NCI-H69 (cell line): ENCODE data around the gene MTCH1.

Source experiments
- DNase-seq: peaks from one replicate; lab custom pipeline; 2025; lab: John Stamatoyannopoulos, UW

The MTCH1 gene

DNA sequence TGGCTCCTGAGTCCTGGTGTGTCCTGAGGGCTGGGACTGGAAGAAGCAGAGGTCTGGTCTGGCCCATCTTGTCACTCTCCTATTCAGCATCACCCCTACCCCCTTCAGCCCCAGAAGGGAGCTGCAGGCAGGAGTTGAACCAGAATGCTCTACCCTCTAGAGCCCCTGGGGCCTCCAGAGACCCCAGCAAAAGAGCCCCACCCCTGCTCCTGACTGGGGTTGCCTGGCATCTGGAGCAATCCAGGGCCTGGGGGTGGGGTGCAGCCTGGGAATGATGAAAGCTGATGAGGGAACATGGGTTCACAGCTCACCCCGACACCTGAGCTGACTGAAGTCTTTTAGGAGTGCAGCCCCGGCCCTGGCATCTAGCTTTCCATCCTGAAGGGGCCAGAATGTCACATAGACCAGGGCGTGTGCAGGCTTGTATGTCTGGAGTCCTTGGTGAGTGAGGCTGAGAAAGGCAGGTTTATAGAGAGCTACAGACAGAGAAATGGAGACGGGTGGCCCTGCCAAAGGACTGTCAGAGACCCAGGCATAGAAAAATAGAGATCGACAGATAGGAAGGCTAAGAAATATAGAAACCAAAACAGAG is 31.7 kb upstream of the MTCH1 start:
- DNase-seq: peak; percentile 66

DNA sequence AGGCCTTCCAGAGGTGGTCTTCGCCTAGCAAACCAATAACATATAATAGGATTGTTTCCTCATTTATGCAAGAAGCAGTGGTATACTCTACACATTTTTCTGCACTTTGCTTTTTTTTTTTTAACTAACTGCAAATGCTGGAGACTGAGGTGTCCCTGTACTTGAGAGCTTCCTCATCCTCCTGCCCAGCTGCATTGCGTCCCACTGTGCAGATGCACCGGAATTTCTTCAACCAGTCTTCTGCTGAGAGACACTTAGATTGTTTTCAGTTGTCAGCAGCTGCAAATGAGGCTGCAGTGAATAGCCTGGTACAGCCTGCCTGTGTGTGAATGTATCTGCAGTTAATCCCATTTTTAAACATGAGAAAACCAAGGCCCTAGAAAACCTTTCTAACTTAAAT is 31.0 kb upstream of the MTCH1 start:
- no peak for DNase-seq

DNA sequence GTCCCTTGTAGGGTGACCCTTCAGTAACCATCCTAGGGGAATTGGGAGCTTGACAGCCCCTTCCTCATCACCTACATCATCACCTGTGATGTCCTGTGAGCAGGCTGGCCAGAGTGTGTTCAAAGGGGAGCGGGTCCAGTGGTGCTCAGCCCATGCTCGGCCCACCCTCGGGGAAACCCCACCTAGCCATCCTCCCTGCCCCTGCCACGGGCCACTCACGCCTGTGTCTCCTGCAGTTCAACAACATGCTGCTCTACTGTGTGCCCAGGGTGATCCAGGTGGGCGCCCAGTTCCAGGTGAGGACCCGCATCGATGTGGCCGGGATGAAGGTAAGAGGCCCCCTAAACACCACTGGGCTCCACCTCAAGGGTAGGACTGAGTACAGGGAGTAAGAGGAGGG is 29.5 kb upstream of the MTCH1 start:
- no peak for DNase-seq

DNA sequence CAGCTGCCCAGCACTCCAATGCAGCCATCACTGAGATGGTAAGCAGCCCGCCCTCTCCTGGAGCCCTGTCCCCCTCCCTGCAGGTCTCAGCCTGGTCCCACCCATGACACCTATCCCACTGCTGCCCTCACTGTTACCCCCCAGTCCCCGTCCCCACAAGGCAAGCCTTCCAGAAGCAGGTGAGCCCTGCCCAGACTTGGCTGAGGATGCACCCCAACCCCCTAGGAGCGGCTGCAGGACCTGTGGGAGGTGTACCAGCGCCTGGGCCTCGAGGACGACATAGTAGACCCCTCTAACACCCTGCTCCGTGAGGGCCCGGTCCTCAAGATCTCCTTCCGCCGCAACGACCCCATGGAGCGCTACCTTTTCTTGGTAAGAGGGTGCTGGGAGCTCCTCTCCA is 28.7 kb upstream of the MTCH1 start:
- DNase-seq: no peak

DNA sequence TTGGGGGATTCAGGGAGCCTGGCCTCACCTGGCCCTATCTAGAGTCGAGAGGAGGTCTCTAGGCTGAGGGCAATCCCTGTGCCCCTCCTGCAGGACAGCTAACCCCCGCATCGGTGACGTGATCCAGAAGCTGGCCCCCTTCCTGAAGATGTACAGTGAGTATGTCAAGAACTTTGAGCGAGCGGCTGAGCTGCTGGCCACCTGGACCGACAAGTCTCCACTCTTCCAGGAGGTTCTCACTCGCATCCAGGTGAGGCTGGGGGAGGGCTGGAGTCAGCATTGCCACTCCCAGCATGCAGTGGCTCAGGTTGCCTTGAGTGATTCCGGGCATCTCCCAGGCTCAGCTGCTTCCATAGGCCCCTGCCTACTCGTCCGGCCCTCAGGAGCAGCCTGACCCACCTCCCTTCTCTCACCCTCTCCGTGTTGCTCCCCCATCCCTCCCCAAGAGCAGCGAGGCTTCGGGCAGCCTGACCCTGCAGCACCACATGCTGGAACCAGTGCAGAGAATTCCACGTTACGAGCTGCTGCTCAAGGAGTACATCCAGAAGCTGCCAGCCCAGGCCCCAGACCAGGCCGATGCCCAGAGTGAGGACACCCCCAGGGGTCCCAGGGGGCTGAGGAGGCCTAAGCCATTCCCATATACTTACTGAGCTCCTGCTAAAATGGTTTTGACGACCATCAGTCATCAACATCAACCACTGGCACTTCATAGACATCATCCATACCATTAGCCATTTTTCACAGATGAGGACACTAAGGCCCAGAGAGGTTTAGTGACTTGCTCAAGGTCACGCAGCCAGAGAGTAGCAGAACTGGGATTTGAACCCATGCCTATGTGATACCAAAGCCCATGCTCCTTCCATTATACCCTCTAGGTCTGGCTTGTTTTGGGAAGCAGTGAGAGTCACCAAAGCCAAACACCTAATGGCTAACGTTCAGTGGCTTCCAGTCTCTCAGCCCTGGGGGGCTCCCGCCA is 27.8 kb upstream of the MTCH1 start:
- no peak for DNase-seq

DNA sequence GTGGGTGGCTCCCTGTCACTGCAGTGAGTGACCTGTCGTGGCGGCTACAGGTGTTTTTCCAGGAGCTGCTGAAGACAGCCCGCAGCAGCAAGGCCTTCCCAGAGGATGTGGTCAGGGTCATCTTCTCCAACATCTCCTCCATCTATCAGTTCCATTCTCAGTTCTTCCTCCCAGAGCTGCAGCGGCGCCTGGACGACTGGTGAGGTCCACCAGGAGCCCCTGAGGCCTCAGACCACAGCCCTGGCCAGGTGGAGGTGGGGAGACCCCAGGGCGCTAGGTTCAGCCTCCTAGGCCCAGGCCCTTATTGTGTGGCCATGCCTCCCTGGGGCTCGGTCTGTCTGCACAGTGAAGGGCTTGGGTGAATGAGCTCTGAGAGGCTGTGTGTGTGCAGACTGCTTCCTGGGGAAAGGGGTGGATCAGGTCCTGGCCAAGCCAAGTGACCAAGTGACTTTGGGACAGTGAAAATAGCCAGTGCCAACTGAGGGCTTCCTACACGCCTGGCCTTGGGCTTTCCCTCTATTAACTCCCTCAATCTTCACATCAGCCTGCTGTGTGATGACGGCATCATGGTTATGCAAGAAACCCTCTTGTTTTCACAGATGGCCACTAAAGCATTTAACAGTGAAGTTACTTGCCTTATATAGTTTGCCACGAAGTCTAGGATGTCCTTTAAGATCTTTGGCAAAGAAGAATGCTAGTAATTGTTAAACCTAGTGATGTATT is 25.8 kb upstream of the MTCH1 start:
- DNase-seq: no peak

DNA sequence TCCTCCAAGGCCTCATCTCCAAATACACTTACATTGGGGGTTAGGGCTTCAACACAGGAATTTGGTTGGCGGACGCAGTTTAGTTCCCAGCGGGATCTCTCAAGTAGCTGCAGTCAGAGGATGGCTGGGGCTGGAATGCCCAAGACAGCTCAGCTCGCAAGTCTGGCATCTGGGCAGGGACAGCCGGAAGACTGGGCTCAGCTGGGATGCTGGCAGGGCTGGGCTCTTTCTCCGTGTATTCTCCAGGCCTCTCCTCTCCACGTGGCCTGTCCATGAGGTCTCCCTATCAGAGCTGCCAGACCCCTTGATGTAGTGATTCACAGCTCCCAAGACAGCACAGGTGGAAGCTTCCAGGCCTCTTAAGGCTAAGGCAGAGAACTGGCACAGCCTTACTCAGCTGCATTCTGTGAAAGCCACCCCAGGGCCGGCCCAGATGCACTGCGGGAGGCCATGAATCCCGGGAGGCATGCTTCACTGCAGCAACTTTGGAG is 24.5 kb upstream of the MTCH1 start:
- DNase-seq: no peak

DNA sequence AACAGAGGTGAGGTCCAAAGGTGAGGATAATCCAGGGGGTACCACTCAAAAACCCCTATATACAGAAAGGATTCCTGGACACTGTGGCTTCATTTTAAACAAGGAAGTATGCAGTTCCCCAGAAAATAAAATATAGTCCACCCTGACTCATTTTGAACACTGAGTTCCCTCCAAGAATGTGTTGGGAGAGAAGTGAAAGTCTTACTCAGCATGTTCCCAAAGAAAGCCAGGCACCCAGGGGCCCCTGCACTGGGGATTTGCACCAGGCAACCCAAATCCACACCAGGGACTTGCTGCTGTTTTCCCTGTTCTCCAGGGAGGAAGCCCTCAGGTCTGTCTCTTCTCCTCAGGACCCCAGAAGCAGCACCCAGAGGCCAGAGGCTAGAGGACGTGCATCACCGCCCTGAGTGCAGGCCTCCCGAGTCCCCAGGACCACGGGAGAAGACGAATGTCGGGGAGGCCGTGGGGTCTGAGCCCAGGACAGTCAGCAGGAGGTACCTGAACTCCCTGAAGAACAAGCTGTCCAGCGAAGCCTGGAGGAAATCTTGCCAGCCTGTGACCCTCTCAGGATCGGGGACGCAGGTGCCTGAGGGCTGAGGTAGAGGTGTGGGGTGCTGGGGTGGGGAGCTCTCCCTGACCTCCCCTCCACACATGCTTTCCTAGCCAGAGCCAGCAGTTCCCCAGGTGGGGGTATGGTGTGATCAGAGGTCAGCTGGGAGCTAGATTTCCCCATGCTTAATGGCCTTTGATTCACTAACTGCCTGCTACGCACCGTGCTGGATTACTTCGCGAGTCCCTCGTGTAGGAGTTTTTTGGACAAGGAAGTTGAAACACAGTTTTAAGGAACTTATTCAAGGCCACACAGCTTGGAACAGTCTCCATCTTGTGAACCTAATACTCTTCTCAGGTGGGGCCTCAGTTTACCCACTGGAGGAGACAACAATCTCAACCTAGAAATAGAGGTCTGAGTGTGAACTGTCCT is 22.8 kb upstream of the MTCH1 start:
- no peak for DNase-seq

DNA sequence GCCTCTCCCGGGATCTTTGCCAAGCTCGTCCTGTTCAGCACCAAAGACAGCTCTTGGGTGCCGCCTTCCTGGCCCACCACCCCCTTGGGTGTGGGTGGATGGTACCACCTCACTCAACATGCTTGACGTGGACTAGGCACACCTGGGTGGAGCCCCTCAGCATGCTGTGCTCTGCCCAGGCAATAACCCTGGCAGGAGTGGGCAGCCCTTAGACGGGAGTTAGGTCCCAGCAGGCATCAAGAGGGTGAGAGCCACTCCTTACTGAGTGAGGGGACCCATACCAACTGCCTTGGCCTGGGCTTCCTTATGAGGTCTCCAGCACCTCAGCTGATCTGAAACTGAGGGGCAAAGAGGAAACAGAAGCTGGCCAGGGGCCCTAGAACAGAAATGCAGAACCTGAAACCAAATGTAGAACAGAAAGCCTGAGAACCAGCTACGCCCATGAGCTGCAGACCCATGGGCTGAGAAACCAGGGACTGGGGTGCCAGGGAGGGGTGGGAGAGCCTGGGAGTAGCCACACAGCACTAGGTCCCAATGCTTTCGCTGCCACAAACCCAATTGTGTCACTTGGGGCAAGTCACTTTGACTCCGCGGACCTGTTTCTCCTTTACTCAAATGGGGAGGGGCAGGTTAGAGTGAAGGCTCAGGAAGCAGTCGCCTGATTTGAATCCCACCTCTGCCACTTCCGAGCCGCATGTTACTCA is 21.5 kb upstream of the MTCH1 start:
- DNase-seq: no peak

DNA sequence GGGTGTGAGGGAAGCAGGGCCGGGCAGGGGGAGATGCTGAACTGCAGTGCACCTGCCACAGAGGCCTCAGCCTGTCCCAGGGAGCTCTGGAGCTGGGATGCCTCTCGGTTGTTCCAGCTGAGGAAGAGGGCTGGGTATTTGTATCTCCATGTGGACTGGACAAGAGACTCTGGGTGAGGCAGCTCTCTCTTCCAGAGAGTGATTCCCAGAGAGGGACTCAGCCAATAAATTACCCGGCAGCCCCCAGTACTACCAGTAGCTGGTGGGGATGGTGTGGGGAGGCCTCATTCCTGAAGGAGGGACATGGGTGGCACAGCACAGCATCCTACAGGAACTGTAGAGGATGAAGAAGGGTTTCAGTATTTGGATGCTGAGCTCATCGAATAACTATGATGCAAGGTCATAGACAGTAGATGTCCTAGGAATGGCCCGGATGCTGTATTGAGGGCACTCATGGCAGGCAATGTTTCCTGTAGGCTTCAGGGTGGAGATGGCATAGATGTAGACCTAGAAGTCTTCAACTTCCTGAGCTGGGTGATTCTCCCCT is 20.9 kb upstream of the MTCH1 start:
- no peak for DNase-seq

DNA sequence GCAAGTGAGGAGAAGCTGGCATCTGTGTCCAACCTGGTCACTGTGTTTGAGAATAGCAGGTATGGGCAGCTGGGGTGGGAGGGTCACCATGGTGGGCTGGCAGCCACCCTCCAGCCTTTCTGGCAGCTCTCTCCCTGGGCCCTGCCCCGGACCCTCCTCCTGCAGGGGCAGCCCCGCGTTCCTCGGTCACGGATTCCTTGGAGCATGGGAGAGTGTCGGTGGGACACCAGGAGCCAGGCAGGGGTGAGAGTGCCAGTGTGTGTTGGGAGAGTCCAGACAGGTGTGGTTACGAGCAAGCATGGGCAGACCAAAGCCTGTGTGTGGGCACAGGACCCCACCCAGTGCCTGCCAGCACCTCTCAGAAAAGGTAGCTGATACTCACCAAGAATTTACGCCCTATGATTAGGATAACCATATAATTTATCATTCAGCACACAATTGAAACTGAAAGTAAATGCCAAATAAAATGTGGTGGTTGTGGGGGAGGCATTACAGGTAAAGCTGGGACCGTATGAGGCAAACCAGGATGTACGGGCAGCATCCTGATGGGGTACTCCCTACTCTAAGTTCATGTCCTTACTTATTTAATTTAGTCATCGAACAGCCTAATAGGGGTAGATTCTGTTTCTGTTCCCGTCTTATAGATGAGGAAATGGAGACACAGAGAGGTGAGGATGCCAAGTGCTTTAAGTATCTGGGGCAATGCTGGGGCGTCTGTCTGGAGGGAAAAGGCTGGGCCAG is 20.0 kb upstream of the MTCH1 start:
- DNase-seq: peak; percentile 45

DNA sequence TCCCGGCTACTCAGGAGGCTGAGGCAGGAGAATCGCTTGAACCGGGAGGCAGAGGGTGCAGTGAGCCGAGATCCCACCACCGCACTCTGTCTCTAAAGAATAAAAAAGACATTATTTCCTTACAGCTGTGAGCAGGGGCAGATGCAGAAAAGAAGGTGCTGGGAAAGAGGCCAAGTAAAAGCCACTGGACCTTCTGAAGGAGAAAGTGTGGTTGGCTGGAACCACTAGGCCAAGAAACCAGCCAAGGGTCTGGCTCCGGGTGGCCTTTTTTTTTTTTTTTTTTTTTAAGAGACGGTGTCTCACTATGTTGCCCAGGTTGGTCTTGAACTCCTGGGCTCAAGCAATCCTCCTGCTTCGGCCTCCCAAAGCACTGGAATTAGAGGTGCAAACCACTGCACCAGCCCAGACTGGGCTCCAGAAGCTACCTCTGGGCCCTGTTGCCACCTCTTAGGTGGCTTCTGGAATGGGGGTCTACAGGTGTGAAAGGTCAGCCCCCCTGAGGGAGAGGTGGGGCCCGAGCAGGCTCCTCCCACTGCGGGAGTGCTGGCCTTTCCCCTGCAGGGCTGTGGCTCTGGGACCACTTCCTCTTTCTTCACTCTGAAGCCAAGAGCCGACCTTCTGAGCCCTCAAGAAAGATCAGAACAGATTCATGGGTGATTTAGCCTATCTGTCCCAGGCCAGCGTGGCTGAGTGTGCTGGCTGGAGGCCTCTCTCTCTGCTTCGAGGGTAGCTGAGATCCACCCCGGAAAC is 19.2 kb upstream of the MTCH1 start, which contains the start of gene FGD2:
FGD2 (plus strand) TSS at position 595 of the 750 bp plus-strand sequence. CDS start 163 bp downstream, outside the sequence.
- no peak for DNase-seq

DNA sequence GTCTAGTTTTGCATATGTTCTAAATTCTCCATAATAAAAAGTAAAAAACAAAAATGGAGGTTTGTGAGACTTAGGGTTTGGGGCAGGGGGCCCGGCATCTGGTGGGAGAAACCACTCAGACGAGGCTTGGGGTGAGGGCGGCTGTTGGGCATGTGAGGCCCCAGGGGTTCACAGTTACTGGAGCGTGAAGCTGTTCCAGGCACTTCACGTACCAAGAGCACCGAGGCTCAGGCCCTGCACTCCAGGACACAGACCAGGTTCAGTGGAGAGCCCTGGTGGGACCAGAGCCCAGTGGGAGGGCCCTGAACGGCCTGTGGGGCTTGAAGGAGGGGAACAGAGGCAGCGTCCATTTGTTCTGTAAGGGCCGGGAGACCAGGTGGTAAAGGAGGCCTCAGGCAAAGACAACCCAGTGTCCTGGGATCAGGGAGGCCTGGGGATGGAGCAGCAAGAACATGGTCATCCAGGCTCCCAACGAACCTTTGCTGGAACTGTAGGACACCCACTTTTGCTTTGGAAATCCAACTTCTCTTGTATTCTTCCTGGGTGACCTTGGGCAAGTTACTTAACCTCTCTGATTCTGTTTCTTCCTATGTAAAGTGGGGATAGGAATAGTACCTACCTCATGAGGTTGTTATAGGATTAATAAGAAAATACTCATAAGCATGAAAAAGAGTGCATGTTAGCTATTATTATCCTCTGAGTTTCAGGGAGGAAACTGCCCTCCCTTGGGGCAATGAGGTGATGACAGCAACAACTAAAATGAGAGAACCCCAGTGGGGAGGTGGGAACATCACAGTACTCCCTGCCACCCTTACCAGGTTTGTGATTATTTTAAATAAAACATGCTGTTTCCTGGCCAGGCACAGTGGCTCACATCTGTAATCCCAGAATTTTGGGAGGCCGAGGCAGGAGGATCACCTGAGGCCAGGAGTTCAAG is 18.3 kb upstream of the MTCH1 start:
- DNase-seq: no peak

DNA sequence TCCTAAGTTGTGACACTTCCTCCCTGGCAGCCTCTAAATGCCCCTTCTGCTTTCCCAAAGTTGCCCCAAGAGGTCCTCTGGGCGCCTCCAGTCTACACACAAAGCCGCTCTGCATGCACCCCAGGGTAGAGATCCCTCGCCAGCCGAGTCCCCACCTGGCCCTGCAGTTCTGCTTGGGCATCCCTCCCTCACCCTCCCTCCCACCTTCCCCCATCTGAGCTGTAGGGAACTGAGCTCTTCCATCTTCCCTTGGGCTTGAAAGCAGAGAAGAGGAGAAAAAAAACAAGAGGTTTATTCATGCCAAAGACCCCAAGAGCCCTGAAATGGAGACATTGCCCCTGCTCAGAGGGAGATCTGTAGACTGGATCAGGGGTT is 13.7 kb upstream of the MTCH1 start:
- DNase-seq: peak; percentile 58

DNA sequence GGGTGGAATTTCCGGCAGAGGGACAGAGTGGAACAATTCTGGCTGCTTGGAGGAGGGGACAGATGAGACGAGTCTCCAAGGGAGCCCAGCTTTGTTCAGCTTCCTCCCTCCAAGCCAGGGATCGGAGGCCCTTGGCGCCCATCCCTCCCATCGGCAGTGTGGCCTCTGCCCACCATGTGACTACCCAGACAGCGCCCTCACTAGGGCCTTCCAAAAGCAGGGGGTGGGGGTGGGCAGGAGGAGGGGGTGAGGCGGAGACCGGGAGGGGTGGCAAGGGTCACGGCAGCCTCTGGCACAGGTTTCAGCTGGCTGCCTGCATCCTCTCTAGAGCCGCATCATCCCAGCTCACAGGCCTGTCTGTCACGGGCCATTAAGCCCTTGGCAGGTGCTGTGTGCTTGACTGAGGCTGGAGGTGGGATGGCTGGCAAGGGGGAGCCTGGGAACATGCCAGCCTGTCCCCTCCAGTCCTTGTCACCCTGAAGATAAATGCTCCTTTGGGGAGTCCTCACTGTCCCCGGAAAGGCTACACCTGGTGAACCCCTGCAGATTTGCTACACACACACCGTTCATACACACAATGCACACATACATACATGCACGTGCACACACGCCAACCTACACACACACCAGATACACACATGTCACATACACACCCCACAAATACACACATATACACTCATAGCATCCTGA is 13.2 kb upstream of the MTCH1 start:
- DNase-seq: peak; percentile 88

DNA sequence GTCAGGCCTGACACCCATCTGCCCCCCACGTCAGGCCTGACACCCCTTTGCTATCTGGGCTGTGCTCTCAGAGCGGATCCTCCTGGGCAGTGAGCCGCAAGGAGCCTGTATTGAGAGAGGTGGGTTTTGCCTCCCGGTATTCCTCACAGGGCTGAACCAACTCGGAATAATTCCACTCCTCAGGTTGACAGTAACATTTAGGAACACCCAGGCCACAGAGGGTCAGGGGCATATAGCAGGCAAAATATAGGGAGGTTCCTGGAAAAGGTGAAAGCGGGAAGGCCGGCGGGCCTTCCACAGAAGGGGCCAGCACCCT is 12.7 kb upstream of the MTCH1 start:
- DNase-seq: no peak
